Osteoblast (primary cell): ENCODE measurements around the gene ARMCX2. TPM values are rescaled to one million over a fixed set of nuclear protein-coding genes. Genes with fewer than 3 reads are reported as not detected.

Experiments used
- DNase-seq: peaks from one replicate; pipeline ENCODE4 v3.0.0; 2011; ENCODE audit warnings: low spot score, mixed read lengths; ENCODE audit not compliant: insufficient read length; ENCODE audit errors: missing footprints
- H2AFZ ChIP-seq: 2 replicates; pipeline ENCODE4 v1.6.0; 2011; ENCODE audit warnings: mild to moderate bottlenecking, low read length
- H3K27ac ChIP-seq: 2 replicates; pipeline ENCODE4 v1.5.1; 2011; ENCODE audit warnings: mild to moderate bottlenecking, low read depth, low read length, moderate library complexity
- H3K27me3 ChIP-seq: 2 replicates; pipeline ENCODE4 v1.6.0; 2012; ENCODE audit warnings: mild to moderate bottlenecking, control low read depth, inconsistent platforms, low read length, moderate library complexity; ENCODE audit not compliant: insufficient read depth
- H3K36me3 ChIP-seq: 2 replicates; pipeline ENCODE4 v1.5.1; 2011; ENCODE audit warnings: mild to moderate bottlenecking, low read length, control low read depth, moderate library complexity; ENCODE audit not compliant: insufficient read depth
- H3K4me1 ChIP-seq: 2 replicates; pipeline ENCODE4 v1.5.1; 2011; ENCODE audit warnings: mild to moderate bottlenecking, low read length, control low read depth, moderate library complexity; ENCODE audit not compliant: insufficient read depth
- H3K4me2 ChIP-seq: 2 replicates; pipeline ENCODE4 v1.6.0; 2011; ENCODE audit warnings: mild to moderate bottlenecking, low read length; ENCODE audit not compliant: insufficient read depth
- H3K4me3 ChIP-seq: fragments of 200-600 bp; sonication (generic); 3 replicates; pipeline ENCODE4 v1.5.1; 2012; ENCODE audit warnings: mild to moderate bottlenecking, low read length, inconsistent platforms; ENCODE audit not compliant: insufficient read depth
- H3K79me2 ChIP-seq: 2 replicates; pipeline ENCODE4 v1.6.0; 2012; ENCODE audit warnings: mild to moderate bottlenecking, low read length, control low read depth, inconsistent platforms; ENCODE audit not compliant: insufficient read depth
- H3K9me3 ChIP-seq: 2 replicates; pipeline ENCODE4 v1.5.1; 2011; ENCODE audit warnings: low read depth, low read length, control low read depth
- H4K20me1 ChIP-seq: 2 replicates; pipeline ENCODE4 v1.6.0; 2012; ENCODE audit warnings: mild to moderate bottlenecking, low read length, control low read depth; ENCODE audit not compliant: insufficient read depth
- CTCF ChIP-seq: IDR thresholded peaks from 2 replicates; pipeline ENCODE4 v1.5.1; 2011; ENCODE audit warnings: mild to moderate bottlenecking, low read depth, low read length, moderate library complexity; ENCODE audit errors: extremely low read depth
- small RNA-seq: library from RNA; depleted of rRNA; stranded (forward); fragments of <200 nt; gene quantifications from one replicate; pipeline ENCODE3, GENCODE V24; 2012
- total RNA-seq: library from RNA; depleted of rRNA; stranded (reverse); fragments of >200 nt; gene quantifications from 2 replicates; pipeline ENCODE4 v1.2.3, GENCODE V29; 2012

Gene ARMCX2
- total RNA-seq, 1 donor, result 87.2 TPM

GRCh38 chrX:101605728-101606127, 53.9 kb downstream of the ARMCX2 start:
- Histone ChIP-seq H3K36me3 (no peaks in the 10 kb centered on the region), H3K4me1 (no peaks in the 10 kb centered on the region), H3K9me3 (no peaks in the 10 kb centered on the region), H3K27ac (no peak overlapping the region), H3K79me2 (no peaks in the 10 kb centered on the region), H3K4me2 (no peak overlapping the region), H3K4me3 (no peak overlapping the region), H3K27me3 (peaks cover 13% of the 10 kb centered on the region), H4K20me1 (no peaks in the 10 kb centered on the region), H2AFZ (no peak overlapping the region)
- no peak for TF ChIP-seq CTCF
- DNase-seq, result no peak

Small RNA genes lying within 50 kb of the gene (small RNA-seq; reads per million reads assigned to genes)
- gene RNU6-30P (not detected), gene RNU6-587P (not detected)

Other genes with a start within 250 kb of the ARMCX2 start
- gene ARMCX4, start 174.4 kb downstream of the ARMCX2 start, total RNA-seq, result 5.0 and 5.1 TPM in 2 replicates
- gene ARMCX1, start 109.3 kb downstream of the ARMCX2 start, total RNA-seq, result 67.7 and 70.1 TPM in 2 replicates
- gene ARMCX6, start 41.9 kb downstream of the ARMCX2 start, total RNA-seq, result 31.8 and 35.1 TPM in 2 replicates
- gene ARMCX3, start 36.7 kb downstream of the ARMCX2 start, total RNA-seq, result 73.5 and 79.3 TPM in 2 replicates